Stimulated activated CD4-positive, alpha-beta T cell treated with anti-CD3 and anti-CD28 coated beads, Interleukin-2, amount 100 ng/mL, for 24 hours (primary cell): ENCODE results near the gene ACOX2.

Source experiments
- DNase-seq, 2 donors: peaks; one replicate each; pipeline ENCODE4 v3.0.0-alpha.2; 2020

The ACOX2 gene

DNA sequence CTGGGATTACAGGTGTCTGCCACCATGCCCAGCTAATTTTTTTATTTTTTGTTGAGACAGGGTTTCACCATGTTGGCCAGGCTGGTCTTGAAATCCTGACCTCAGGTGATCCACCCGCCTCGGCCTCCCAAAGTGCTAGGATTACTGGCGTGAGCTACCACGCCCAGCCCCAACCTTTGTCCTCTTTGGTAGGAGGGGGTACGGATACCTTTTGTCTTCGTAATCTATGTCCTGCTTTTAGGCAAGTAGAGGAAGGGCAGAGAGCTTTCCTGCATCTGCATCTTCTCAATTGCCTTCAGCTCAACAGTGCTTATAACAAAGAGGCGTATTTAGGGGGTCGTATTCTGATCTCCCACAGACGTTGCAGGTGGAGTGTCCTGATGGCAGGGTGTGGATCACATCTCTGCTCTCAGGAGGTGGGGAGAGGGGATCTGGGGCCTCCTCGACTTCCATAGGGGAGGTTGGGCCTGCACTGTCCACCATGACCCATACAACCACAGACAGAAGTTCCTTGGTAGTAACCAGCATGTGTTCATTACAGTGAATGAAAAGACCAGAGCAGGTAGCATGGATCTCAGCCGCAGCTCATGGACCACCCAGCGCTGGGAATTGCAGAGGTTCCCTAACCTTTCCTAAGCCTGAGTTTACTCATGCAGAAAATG lies 66.5 kb downstream of the ACOX2 start:
- DNase-seq: no peak

DNA sequence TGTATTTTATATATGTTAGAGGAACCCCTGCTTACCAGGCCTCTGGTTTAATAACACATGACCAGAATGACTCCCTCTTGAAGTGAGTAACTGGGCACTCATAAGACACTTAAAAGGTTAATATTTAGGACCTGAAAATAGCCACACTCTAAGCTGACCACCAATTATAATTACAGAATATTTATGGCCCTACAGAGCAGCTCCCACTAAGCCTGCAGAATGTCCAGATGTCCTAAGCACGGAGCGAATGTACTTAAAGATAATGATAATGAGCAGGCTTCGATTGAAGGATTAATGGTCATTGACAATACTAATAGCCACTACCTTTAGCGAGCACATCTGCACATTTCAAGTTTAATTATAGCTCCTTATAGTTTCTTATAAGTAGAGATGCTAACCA lies 67.9 kb downstream of the ACOX2 start:
- DNase-seq: no peak

DNA sequence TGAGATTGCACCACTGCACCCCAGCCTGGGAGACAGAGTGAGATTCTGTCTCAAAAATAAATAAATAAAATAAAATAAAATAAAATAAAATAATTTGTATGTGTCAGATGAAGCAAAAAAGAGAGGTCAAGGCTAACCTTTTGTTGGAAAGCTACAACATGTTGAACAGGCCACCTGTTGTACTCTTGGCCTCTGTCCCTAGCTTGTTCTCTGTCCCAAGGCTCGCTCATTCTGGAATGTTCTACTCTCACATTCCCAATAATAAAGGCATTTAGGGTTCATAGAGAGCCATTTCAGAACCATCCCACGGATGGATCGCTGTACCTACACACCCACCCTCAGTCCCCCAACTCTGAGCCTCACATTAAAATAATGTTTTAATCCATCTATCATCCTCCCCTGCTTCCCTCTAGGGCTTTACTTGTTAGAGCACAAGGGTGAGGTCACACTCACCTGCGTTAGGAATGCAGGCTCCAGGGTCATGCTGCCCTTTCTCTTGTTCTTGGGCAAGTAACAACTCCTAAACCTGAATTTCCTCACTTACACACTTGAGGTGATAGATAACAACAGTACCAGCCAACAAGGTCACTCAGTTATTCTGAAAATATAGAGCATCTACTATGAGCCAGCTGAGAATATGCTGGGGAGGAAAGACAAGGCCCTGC lies 70.0 kb downstream of the ACOX2 start:
- DNase-seq: no peak

DNA sequence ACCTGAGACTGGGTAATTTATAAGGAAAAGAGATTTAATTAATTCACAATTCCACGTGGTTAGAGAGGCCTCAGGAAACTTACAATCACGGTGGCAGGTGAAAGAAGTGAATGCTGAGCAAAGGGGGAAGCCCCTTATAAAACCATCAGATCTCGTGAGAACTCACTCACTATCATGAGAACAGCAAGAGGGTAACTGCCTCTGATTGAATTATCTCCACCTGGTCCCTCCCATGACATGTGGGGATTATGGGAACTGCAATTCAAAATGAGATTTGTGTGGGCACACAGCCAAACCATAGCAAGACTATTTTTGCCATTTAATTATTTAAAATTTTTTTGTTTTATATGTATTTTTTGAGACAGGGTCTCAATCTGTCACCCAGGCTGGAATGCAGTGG lies 72.1 kb downstream of the ACOX2 start:
- DNase-seq: peak in 1 of 2 donors; percentile 11

GRCh38 chr3:58463942-58464271 lies 73.1 kb downstream of the ACOX2 start:
- DNase-seq: no peak

DNA sequence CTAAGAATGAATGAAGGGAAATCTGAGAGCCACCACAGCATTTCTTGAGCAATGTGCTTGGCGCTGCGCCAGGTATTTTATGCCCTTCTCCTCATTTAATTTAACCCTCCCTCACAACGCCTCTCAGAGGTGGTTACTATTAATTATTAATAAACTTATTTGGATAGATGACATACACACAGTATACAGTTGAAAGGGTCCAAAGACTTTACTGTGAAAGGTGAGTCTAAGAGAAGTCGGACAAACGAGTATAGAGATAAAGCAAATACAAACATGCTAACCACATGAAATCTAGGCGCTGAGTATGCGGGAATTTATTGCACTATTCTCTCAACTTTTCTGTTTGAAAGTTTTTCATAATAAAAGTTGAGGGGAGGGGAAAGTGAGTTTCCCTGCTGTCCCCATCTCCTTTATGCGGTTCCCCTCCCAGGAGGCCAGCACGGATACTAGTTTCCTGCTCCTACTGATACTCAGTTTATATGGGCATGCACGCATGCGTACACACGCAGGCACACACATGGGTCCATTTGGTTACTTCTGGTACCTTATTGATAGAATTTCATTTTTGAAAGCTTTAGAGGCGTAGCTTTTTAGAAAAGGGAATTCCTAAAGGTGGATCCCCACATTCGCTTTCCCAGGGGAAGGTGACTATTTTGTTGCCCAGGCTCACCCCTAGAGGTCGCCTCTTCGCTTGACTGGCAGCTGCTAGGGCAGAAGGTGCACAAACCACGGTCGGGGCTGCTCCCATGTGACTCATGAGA lies 73.6 kb downstream of the ACOX2 start:
- peak; percentile 78 to 81 for DNase-seq

DNA sequence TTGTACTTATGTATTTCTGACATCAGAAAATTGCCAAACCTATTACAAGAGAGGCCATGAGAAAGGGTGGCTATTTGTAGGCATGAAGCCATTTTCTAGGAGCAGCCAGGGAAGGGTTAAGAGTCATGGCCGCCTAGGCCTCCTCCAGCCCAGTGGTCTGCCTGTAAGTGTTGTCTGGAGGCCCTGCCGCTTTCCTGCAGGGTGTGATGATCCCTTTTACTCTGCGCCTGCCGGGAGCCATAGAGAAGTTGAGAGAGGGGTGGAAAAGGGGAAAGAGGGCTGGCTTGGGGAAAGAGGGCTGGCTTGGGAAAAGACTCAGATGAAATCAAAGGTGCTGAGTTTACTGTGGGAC lies 74.2 kb downstream of the ACOX2 start:
- DNase-seq: no peak

DNA sequence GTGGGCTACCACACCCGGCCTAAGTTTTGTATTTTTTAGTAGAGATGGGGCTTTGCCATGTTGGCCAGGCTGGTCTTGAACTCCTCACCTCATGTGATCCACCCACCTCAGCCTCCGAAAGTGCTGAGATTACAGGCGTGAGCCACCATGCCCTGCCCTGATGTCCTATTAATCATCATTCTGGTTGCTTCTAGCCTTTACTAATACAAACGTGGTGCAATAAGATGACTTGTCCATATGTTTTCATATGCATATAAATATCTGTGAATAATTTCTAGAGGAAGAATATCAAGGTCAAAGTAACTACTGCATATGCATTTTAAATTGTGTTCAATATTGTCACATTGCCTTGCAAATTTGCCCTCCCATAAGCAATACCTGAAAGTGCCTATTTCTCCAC lies 77.8 kb downstream of the ACOX2 start:
- DNase-seq: no peak
